Kidney tubule cell (primary cell): ENCODE data around the gene TNFAIP6.
"Not testable (repeated sequence)": the region's sequence is repeated elsewhere in the genome, so short reads cannot be mapped to it uniquely, and the experiment has no call there.

Experiments
- DNase-seq: peaks from one replicate; pipeline ENCODE4 v3.0.0-alpha.2; 2018; ENCODE audit warnings: low spot score

TNFAIP6 gene

GRCh38 chr2:151361674-151362370 lies 4.4 kb downstream of the TNFAIP6 start:
- peak; percentile 93 for DNase-seq

GRCh38 chr2:151363709-151364108 lies 6.3 kb downstream of the TNFAIP6 start:
- peak; percentile 39 for DNase-seq

GRCh38 chr2:151367571-151367970 lies 10.2 kb downstream of the TNFAIP6 start:
- DNase-seq, result no peak

- peak; percentile 96 for DNase-seq
Measured at GRCh38 chr2:151374436-151374835, 17.0 kb downstream of the TNFAIP6 start.

GRCh38 chr2:151379169-151379568 lies 21.8 kb downstream of the TNFAIP6 start:
- no peak for DNase-seq

GRCh38 chr2:151380580-151381235 lies 23.3 kb downstream of the TNFAIP6 start:
- DNase-seq, result no peak

- peak; percentile 26 for DNase-seq
Measured at GRCh38 chr2:151381266-151381665, 23.9 kb downstream of the TNFAIP6 start.

- DNase-seq, result no peak
Measured at GRCh38 chr2:151388011-151388410, 30.6 kb downstream of the TNFAIP6 start.

- DNase-seq, result no peak
Measured at GRCh38 chr2:151391436-151391835, 34.0 kb downstream of the TNFAIP6 start.

- no peak for DNase-seq
Measured at GRCh38 chr2:151394509-151394908, 37.1 kb downstream of the TNFAIP6 start.

- no peak for DNase-seq
Measured at GRCh38 chr2:151395509-151396374, 38.4 kb downstream of the TNFAIP6 start.

- no peak for DNase-seq
Measured at GRCh38 chr2:151399981-151400380, 42.6 kb downstream of the TNFAIP6 start.

- no peak for DNase-seq
Measured at GRCh38 chr2:151401149-151401548, 43.8 kb downstream of the TNFAIP6 start.

GRCh38 chr2:151403914-151404313 lies 46.5 kb downstream of the TNFAIP6 start:
- no peak for DNase-seq

- DNase-seq, result no peak
Measured at GRCh38 chr2:151405376-151405775, 48.0 kb downstream of the TNFAIP6 start.

GRCh38 chr2:151407281-151407680 lies 49.9 kb downstream of the TNFAIP6 start:
- DNase-seq, result no peak

GRCh38 chr2:151408788-151409600 lies 51.6 kb downstream of the TNFAIP6 start:
- DNase-seq, result no peak

- DNase-seq, result peak; percentile 93
Measured at GRCh38 chr2:151409601-151410484, 52.5 kb downstream of the TNFAIP6 start, which contains the start of gene RIF1. Gene RIF1 (plus strand): TSS chr2:151409902. CDS start chr2:151410424, 522 bp downstream.

GRCh38 chr2:151410485-151410834 lies 53.1 kb downstream of the TNFAIP6 start:
- DNase-seq, result peak; percentile 43

- DNase-seq, result no peak
Measured at GRCh38 chr2:151417650-151418049, 60.3 kb downstream of the TNFAIP6 start.

- not testable (repeated sequence) for DNase-seq
Measured at GRCh38 chr2:151421681-151422080, 64.3 kb downstream of the TNFAIP6 start.
